Astrocyte (in vitro differentiated cells and primary cell): ENCODE results near the gene SSMEM1.

Experiments
- EZH2 ChIP-seq: IDR thresholded peaks from 2 replicates; pipeline ENCODE4 v1.6.1; 2012; ENCODE audit warnings: mild to moderate bottlenecking, low read length, inconsistent platforms; ENCODE audit not compliant: insufficient read depth
- TF ChIP-seq, protein P1 (sequence below): IDR thresholded peaks from 2 replicates; pipeline ENCODE4 v1.5.1; 2011; ENCODE audit warnings: low read depth, mild to moderate bottlenecking, inconsistent platforms, low read length, moderate library complexity; ENCODE audit not compliant: insufficient read depth

DNA sequence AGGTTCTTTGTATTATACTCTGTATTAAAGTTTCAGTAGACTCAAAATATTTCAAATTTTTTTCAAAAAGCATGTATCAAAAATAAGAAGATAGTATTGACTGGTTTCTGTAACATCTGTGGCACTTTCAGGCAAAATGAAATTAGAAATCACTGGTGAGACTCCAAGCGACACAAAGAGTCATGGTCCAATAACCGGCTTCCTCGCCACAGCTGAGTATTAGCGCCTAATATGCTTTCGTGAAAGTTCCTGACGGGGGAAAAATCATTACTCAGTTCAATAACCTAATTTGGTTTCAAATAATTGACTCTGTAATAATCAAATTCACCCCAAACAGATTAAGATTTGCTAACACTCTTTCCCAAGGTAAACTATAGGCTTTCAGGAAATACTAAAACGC, 15.9 kb upstream of the SSMEM1 start:
- TF ChIP-seq, protein P1, sequence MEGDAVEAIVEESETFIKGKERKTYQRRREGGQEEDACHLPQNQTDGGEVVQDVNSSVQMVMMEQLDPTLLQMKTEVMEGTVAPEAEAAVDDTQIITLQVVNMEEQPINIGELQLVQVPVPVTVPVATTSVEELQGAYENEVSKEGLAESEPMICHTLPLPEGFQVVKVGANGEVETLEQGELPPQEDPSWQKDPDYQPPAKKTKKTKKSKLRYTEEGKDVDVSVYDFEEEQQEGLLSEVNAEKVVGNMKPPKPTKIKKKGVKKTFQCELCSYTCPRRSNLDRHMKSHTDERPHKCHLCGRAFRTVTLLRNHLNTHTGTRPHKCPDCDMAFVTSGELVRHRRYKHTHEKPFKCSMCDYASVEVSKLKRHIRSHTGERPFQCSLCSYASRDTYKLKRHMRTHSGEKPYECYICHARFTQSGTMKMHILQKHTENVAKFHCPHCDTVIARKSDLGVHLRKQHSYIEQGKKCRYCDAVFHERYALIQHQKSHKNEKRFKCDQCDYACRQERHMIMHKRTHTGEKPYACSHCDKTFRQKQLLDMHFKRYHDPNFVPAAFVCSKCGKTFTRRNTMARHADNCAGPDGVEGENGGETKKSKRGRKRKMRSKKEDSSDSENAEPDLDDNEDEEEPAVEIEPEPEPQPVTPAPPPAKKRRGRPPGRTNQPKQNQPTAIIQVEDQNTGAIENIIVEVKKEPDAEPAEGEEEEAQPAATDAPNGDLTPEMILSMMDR: no peak
- TF ChIP-seq EZH2: no peak
